GM12865 (cell line): ENCODE results near the gene NOPCHAP1.

ENCODE experiments used
- DNase-seq: peaks from one replicate; pipeline ENCODE4 v3.0.0; 2010; ENCODE audit warnings: low read depth
- H3K4me3 ChIP-seq: 2 replicates; pipeline ENCODE4 v1.5.1; 2011; ENCODE audit warnings: mild to moderate bottlenecking, low read depth, low read length, control low read depth
- CTCF ChIP-seq: IDR thresholded peaks from 2 replicates; pipeline ENCODE4 v1.5.1; 2011; ENCODE audit warnings: low read length, control low read depth, low read depth, inconsistent platforms; ENCODE audit not compliant: insufficient read depth; ENCODE audit errors: missing control alignments

Gene NOPCHAP1

GRCh38 chr12:104964856-104965205, 21.3 kb upstream of the NOPCHAP1 start:
- TF ChIP-seq CTCF, result no peak
- H3K4me3 ChIP-seq, result no peak overlapping the region
- no peak for DNase-seq

- H3K4me3 ChIP-seq, result no peak overlapping the region; the same call in 1 of the 2 replicates
- no peak for TF ChIP-seq CTCF
- peak; percentile 83 for DNase-seq
These were observed 19.4 kb upstream of the NOPCHAP1 start for GRCh38 chr12:104966677-104967076.

GRCh38 chr12:104969343-104969742, 16.8 kb upstream of the NOPCHAP1 start:
- H3K4me3 ChIP-seq, result no peak overlapping the region
- DNase-seq, result no peak
- no peak for TF ChIP-seq CTCF

GRCh38 chr12:104971306-104971705, 14.8 kb upstream of the NOPCHAP1 start:
- no peak for DNase-seq

GRCh38 chr12:104973250-104973649, 12.9 kb upstream of the NOPCHAP1 start:
- TF ChIP-seq CTCF, result no peak
- DNase-seq, result no peak
- H3K4me3 ChIP-seq, result no peak overlapping the region

More at GRCh38 chr12:104971306-104971705, 14.8 kb upstream of the NOPCHAP1 start:
- no peak overlapping the region for H3K4me3 ChIP-seq
- TF ChIP-seq CTCF, result no peak

- peak; percentile 92 for DNase-seq
- TF ChIP-seq CTCF, result no peak
- H3K4me3 ChIP-seq, result no peak overlapping the region
These were observed 11.4 kb upstream of the NOPCHAP1 start for GRCh38 chr12:104974626-104975290.

GRCh38 chr12:104975587-104976343, 10.4 kb upstream of the NOPCHAP1 start:
- H3K4me3 ChIP-seq, result no peak overlapping the region
- no peak for TF ChIP-seq CTCF
- no peak for DNase-seq
